Measurements from ENCODE around the gene ACOT7.
"Not testable (repeated sequence)": the region's sequence is repeated elsewhere in the genome, so short reads cannot be mapped to it uniquely, and the experiment has no call there.

ACOT7 gene

GRCh38 chr1:6395781-6396244 lies 2.2 kb upstream of the ACOT7 start:
- DNase-seq = not testable (repeated sequence)

GRCh38 chr1:6395130-6395529 lies 1.6 kb upstream of the ACOT7 start:
- DNase-seq = not testable (repeated sequence)

- DNase-seq = no peak
Measured at GRCh38 chr1:6392809-6393399, 663 bp downstream of the ACOT7 start.

GRCh38 chr1:6391951-6392808 lies 1.4 kb downstream of the ACOT7 start:
- no peak for DNase-seq

- no peak for DNase-seq
Measured at GRCh38 chr1:6389971-6390370, 3.6 kb downstream of the ACOT7 start.

- no peak for DNase-seq
Measured at GRCh38 chr1:6386371-6386949, 7.1 kb downstream of the ACOT7 start.

GRCh38 chr1:6385488-6386191 lies 7.9 kb downstream of the ACOT7 start:
- DNase-seq = no peak

GRCh38 chr1:6384962-6385361 lies 8.6 kb downstream of the ACOT7 start:
- DNase-seq = no peak

GRCh38 chr1:6384135-6384534 lies 9.4 kb downstream of the ACOT7 start:
- no peak for DNase-seq

GRCh38 chr1:6380037-6380436 lies 13.5 kb downstream of the ACOT7 start:
- no peak for DNase-seq

GRCh38 chr1:6378096-6378746 lies 15.3 kb downstream of the ACOT7 start:
- DNase-seq = no peak

GRCh38 chr1:6373961-6374720 lies 19.4 kb downstream of the ACOT7 start:
- no peak for DNase-seq

- not testable (repeated sequence) for DNase-seq
Measured at GRCh38 chr1:6372236-6372635, 21.3 kb downstream of the ACOT7 start.

GRCh38 chr1:6370006-6370405 lies 23.6 kb downstream of the ACOT7 start:
- DNase-seq = no peak

- DNase-seq = no peak
Measured at GRCh38 chr1:6367381-6368012, 26.1 kb downstream of the ACOT7 start.

- no peak for DNase-seq
Measured at GRCh38 chr1:6365047-6365446, 28.5 kb downstream of the ACOT7 start.

- DNase-seq = not testable (repeated sequence)
Measured at GRCh38 chr1:6363085-6363884, 30.3 kb downstream of the ACOT7 start.

- DNase-seq = no peak
Measured at GRCh38 chr1:6361124-6361775, 32.3 kb downstream of the ACOT7 start.

GRCh38 chr1:6360517-6361070 lies 33.0 kb downstream of the ACOT7 start:
- DNase-seq = no peak

- no peak for DNase-seq
Measured at GRCh38 chr1:6360117-6360496, 33.5 kb downstream of the ACOT7 start.
